Anterior cingulate cortex (tissue), 58 donors: ENCODE measurements around the gene FDX2.
A peak's percentile ranks its signal among the peaks of the same experiment; 100 is the strongest.
"Not testable (repeated sequence)": the region's sequence is repeated elsewhere in the genome, so short reads cannot be mapped to it uniquely, and the experiment has no call there.

Source experiments
- DNase-seq, 58 donors: peaks; one replicate each; lab custom pipeline; 2025; lab: John Stamatoyannopoulos, UW

Gene FDX2

DNA sequence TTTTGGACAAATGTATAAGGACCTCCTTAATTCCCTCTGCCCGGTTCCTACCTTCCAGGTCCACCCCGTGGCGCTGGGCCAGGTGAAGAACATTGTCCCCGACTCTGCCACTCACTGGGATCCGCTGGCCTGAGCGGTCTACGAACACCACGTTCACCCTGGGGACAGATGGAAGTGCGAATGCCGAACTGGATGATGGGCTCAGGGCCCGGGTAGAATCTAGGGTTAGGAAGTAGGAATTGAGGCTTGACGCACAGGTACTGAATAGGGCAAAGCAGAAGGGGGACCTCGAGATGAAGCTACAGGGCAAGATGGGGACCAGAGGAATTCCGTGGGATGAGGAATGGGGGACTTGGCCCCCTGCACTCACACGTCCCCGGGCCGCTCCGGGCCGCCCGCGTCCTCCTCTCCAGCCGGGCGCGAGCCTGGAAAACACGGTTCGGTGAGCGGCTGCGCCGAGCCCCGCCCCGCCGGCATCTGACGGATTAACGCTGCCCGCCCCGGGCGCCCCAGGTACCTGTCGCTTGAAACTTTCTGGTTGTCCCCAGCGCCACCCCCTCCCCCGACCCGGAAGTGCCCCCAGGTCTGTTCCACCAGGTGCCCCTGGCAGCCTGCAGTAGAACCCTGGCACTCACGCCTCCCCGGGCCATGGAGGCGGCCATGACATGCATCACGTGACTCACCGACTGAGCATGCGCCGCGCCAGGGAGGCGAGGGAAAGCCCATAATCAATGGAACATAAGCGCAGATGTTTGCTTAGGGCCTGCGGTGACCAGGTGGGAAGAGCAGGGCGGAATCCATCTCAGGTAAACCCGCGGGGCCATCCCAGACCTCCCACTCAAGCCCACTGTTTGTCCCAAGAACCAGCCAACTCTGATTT, at the start of gene FDX2:
FDX2 (minus strand) TSS at position 681 of the 880 bp plus-strand sequence; CDS start at position 662, 19 bp downstream.
- DNase-seq = peak in 57 of 58 donors; percentile 36 to 95 (median 80)

DNA sequence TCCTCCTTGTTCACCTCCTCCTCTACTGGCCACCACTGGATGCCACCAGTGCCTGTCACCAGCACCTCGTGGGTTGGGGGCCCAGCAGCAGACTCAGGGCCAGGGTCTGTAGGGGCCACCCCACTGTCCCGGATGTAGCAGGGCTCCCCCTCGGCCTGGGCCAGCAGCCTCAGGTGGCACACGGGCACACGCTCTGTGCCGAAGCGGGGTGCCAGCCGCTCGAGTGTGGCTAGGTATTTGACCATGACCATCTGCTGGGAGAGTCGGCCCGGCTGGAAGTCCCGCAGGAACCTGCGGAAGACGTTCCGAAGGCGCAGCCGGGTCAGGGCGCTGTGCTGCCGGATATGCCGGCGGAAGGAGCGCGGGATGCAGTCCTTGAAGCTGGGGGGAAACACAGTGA, 49.7 kb upstream of the FDX2 start:
- no peak for DNase-seq

- DNase-seq = peak in 45 of 58 donors; percentile 3 to 68 (median 21)
These were observed 48.8 kb upstream of the FDX2 start for GRCh38 chr19:10364644-10365043.

- no peak for DNase-seq
These were observed 48.0 kb upstream of the FDX2 start for GRCh38 chr19:10363789-10364281.

DNA sequence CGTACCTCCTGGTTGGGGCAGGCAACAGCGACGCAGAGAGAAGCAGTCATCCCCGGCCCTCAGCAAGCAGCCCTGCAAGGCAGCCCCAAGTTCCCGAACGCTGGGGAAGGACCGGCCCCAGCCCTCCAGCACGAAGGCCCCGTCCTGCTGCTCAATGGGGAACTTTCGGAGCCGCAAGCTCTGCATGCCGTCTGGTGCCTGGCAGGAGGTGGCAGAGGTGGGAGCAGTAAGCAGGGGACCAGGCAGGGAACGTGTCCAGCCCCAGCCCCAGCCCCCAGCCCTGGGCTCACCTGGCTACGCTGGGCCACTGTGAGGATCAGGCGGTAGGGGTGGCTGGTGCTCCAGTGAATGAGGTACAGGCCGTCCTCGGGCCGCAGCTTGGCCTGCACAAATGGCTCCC, 46.4 kb upstream of the FDX2 start:
- no peak for DNase-seq

GRCh38 chr19:10361569-10362011, 45.8 kb upstream of the FDX2 start:
- DNase-seq = no peak

- DNase-seq = no peak
These were observed 40.6 kb upstream of the FDX2 start for GRCh38 chr19:10356431-10356830.

DNA sequence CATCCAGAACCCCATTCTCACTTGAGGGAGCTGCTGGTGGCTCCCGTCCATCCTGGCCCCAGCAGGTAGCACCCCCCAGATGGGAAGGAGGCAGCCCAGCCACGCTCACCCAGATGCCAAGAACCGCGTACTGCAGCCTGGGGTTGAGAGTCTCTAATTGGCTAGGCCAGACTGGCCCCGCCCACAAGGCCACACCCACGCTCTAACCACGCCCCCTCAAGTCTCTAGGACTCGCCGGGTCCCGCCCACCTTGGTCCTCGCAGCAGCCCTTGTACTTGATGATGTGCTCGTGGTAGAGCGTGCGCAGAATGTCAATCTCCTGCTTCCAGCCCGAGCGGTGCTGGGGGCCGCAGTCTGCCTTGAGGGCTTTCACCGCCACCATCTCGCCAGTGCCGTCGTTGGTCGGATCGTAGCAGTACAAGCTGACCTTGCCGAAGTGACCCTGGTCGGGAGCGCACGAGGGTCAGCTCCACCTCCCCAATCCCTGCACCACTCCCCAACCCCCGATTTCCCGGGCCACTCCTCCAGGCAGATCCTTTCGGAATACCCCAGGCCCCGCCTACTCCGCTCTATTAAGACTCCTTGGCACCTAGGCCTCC, 38.1 kb upstream of the FDX2 start:
- DNase-seq = peak in 2 of 58 donors; percentile 12 to 29

DNA sequence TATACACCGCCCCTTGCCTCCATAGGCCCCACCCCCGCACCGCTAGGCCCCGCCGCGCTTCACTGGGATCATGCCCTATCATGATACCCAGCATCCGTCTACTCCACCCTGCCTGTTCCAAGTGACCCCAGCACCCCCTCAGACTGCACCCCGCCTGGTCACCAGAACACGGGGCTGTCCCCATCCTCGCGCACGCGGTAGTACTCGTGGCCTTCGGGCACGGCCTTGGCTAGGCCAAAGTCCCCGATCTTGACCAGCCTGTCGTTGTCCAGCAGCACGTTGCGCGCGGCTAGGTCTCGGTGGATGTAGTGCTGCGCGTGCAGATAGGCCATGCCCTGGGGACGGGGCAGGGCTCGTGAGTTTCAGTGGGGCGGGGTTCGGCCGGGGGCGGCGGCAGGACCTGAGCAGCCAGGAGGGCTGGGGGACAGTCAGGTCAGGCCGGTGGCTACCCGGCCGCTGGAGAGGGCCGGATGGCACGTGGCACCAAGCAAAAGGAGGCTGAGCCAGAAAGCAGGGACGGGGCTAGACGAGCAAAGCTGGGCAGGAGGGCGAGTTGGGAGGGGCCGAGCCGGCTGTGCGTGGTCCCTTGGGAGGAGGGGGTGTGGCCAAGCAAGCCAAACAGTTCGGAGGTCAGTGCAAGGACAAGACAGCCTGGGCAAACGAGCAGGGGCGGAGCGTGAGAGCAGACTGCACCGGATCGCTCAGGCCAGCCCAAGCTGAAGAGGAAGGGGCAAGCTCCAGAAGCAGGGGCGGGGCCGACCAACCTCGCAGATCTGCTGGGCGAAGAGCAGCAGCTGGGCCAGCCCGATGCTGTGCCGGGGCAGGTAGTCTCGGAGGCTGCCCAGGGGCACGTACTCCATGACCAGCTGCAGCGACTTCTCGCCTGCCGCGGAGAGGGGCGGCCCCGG, 37.2 kb upstream of the FDX2 start:
- DNase-seq = no peak

GRCh38 chr19:10346509-10346908, 30.7 kb upstream of the FDX2 start:
- peak in 2 of 58 donors; percentile 1 to 22 for DNase-seq

DNA sequence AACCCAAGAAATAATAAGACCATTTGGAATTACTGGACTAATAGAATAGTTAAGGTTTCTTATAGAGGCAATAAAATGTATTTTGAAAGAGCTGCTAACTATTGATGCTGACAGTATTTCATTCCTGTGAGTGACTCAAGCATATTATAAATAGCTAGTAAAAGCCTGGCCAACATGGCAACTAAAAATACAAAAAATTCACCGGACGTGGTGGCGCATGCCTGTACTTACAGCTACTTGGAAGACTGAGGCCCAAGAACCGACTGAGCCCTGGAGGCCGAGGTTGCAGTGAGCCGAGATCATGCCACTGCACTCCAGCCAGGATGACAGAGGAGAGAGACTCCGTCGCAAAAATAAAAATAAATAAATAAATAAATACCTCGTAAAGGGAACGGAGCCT, 29.0 kb upstream of the FDX2 start:
- DNase-seq = peak in 10 of 58 donors; percentile 5 to 29 (median 11)

DNA sequence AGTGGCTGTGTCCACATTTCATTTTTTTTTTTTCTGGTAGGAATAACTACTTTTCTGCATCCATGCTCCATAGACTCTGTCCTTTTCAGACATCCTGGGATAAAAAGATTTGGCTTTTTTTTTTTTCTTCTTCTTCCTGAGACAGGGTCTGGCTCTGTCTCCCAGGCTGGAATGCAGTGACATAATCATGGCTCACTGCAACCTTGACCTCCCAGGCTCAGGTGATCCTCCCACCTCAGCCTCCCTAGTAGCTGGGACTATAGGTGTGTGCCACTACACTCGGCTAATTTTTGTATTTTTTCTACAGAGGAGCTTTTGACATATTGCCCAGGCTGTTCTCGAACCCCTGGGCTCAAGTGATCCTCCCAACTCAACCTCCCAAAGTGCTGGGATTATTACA, 27.7 kb upstream of the FDX2 start:
- DNase-seq = no peak

DNA sequence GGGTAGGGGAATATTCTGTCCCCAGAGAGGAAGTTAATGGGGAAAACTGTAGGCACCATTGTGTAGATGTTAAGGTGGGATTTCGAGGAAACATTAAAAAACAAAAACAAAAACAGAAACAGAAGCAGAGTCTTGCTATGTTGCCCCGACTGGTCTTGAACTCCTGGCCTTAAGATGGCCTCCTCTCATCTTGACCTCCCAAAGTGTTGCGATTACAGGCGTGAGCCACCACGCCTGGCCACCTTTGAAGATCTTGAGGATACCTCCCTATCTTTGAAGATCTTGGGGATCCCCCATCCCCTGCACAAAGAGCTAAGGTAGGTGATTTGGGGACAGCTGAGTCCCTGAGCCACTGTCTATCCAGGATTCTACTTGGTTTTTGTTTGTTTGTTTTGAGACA, 24.2 kb upstream of the FDX2 start:
- DNase-seq = no peak

GRCh38 chr19:10339380-10339960, 23.7 kb upstream of the FDX2 start, which contains the start of gene ICAM3:
Gene ICAM3, minus strand, starts transcription at chr19:10339624. Its CDS starts 10 bp downstream, at chr19:10339614.
- DNase-seq = no peak

GRCh38 chr19:10338940-10339339, 23.1 kb upstream of the FDX2 start:
- no peak for DNase-seq

DNA sequence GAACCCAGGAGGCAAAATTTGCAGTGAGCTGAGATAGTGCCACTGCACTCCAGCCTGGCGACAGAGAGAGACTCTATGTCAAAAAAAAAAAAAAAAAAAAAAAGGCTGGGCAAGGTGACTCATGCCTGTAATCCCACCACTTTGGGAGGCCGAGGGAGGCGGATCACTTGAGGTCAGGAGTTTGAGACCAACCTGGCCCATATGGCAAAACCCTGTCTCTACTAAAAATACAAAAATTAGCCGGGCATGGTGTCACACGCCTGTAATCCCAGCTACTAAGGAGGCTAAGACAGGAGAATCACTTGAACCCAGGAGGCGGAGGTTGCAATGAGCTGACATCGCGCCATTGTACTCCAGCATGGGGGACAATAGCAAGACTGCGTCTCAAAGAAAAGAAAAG, 20.9 kb upstream of the FDX2 start:
- DNase-seq = not testable (repeated sequence)

DNA sequence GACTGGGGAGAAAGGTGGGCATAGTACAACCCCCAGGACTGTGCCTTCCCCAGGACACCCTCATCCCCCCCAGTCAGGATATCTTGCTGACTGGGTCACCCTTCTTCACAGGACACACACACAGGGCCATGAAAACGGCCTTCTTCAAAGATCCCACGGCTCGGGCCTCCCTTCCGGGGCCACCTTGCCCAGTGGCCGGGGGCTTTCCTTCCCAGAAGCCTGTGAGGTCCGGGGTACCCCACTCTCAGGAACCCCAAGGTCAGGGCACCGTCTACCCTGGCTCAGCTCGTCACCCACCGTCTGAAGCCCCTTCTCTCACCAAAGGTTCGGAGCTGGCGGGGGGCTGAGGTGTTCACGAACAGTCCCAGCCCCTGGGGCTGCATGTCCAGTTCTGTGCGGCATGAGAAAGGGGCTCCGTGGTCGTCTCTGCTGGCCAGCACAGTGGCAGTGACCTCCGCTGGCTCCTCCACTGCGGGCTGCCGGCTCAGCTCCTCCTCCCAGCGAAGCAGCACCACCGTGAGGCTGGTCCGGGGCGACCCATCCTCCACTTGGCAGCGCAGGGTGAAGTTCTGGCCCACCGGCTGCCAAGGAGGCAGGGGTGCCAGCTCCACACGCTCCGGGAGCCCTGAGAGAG, 19.7 kb upstream of the FDX2 start:
- peak in 19 of 58 donors; percentile 0 to 54 (median 13) for DNase-seq

DNA sequence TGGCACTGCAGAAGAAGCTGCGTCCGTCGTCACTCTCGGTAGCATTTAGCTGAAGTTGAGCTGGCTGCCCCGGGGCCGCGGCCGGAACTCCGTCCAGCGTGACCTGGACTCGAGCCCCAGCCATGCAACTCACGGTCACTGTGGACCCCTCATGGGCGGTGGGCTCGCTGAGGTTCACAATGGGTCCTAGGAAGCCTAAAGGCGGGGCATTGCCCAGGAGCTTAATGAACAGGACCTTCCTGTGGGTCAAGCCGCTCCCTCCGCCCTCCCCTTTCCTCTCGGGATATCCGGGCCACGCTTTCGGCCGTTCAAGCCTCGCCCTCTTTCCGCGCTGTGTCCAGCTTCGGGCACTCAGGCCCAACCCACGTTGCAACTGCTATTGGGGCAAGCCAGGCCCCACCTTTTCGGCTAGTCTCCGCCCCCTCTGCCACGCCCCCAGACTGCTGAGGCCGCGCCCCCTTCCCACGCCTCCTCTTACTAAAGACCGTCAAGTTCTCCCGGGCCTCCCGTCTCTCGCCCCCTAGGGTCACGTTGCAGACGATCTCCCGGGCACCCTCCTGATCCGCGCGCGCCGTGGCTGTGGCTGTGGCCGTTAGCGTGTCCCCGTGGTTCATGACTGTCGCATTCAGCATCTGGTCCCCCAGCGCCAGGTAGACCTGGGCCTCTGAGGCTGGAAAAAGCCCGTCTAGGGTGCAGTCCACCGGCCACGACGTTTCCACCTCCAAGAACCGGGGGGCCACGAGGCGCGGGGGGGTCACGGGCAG, 19.0 kb upstream of the FDX2 start:
- peak in 52 of 58 donors; percentile 8 to 82 (median 64) for DNase-seq
